HG02970 (cell line): ENCODE results near the gene ANKRD45.
"Not testable (repeated sequence)": the region's sequence is repeated elsewhere in the genome, so short reads cannot be mapped to it uniquely, and the experiment has no call there.

Source experiments
- ATAC-seq: cut with Tn5 transposase; IDR thresholded peaks from one replicate; pipeline ENCODE4 v1.9.1; 2021; ENCODE audit warnings: mild to moderate bottlenecking, moderate library complexity, moderate number of reproducible peaks; ENCODE audit not compliant: unreplicated experiment, low FRiP score

Gene ANKRD45

DNA sequence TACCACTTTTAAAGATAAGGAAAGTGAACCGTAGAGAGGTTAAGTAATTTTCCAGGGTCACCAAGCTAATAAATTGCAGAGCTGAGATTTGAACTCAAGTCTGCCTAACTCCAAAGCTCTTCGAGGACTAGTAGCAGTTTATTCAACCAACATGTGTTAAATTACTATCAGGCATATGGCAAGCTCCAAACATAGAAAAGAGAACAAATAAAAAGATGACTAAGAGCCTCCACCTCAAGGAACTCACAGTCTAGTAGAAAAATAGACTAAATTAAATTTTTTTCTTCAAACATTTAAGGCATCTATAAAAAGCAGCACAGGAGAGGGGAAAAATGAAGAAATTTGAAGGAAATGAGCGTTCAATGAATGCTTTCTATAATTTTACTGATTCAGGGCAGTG lies 89.0 kb downstream of the ANKRD45 start:
- no peak for ATAC-seq

GRCh38 chr1:173580071-173580470 lies 89.6 kb downstream of the ANKRD45 start:
- ATAC-seq: no peak

DNA sequence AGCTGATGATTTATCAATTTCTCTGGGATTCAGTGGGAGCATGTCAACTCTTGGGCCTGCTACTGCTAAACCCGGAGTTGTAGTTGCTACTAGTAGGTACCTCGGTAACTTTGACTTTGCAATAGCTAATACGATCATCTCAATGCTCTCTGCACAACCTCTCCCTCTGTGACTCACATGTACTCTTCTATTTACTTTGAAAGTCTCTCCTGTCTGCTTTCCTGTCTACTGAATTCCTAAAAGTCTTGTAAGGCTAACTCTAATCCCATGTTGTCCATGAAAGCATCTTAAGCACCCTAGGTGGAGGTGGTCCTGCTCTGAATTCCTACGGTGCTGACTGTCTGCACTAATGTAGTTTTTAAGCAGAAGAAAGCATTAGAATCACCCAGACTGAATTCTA lies 96.1 kb downstream of the ANKRD45 start:
- ATAC-seq: no peak

- ATAC-seq: no peak
Measured at GRCh38 chr1:173572201-173572873, 97.3 kb downstream of the ANKRD45 start.

DNA sequence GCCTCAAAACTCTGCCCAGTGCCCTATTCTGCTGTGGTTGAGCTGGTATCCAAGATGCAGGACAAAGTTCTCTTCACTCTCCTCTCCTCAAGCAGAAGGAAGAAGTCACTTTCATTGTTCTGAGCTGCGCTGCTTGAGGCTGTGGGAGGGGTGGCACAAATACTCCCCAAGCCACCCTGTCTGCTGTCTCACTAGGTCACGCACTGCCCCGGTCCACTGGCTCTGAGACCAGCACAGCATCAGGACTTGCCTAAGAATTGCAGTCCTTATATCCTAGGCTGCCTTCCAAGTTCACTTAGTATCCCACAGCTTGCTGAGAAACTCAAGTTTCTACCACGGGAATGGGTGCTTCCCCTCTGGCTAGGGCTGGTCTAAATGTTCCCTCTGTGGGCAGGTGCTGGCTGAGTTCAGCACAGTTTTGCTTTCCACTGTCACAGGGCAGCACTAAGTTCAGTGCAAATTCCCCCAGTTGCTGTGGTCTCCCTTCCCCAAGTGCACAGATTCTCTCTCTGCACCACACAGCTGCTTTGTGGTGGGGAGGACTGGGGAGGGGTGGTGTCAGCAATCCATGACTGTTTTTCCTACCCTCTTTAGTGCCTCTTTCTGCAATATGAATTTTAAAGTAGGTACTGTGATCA lies 99.2 kb downstream of the ANKRD45 start:
- no peak for ATAC-seq

GRCh38 chr1:173568483-173568882 lies 101.2 kb downstream of the ANKRD45 start:
- ATAC-seq: no peak

GRCh38 chr1:173563846-173564245 lies 105.8 kb downstream of the ANKRD45 start:
- not testable (repeated sequence) for ATAC-seq

DNA sequence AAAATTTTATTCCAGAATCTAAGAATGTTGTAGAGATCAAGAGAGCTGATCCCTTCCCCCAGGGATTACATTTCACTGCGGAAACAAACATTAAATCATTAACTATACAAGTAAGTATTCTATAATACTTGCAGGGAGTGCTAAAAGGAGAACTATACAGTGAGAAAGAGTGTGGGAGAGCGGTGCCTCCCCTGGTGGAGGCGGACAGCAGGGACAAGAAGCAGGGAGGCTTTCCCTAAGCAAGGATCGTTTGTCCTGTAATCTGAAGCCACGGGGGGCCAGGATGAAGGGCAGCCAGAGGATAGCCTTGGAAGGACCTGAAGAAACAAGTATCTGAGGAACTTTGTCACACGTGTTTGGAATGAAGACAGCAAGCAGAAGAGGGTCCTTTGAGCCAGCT lies 106.8 kb downstream of the ANKRD45 start:
- ATAC-seq: no peak

- no peak for ATAC-seq
Measured at GRCh38 chr1:173561263-173561662, 108.4 kb downstream of the ANKRD45 start.

DNA sequence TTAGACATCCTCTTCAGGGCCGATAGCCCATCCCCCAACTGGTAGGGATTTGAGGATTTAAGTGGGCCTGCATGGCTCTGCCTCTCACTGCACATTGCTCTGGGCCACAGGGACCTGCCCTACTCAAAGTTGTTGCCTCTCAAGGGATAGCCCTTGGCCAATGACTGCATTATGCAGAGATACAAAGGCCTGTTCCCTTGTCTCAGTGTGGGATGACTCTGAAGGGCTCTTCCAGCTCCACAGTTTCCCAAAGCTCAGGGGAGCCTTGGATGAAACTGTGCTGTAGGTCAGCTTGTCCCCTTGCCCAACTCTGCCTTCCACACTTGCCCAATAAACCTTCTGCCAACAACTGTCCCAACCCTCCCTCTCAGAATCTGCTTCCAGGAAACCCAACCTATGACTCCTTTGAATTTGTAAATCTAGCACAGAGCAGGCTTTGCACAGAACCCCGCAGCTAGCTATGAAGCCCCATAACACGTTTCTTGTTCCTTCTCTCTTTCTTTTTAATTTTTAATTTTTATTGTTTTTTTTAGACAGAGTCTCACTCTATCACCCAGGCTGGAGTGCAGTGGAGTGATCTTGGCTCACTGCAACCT lies 109.3 kb downstream of the ANKRD45 start:
- no peak for ATAC-seq
